Choroid plexus epithelial cell (primary cell): ENCODE results near the gene C5orf52.
"Not testable (repeated sequence)": the region's sequence is repeated elsewhere in the genome, so short reads cannot be mapped to it uniquely, and the experiment has no call there.

ENCODE experiments used
- DNase-seq: peaks from one replicate; pipeline ENCODE4 v3.0.0-alpha.2; 2010; ENCODE audit warnings: low read depth
- H3K4me3 ChIP-seq: 2 replicates; pipeline ENCODE4 v1.5.1; 2011; ENCODE audit warnings: low read depth, mild to moderate bottlenecking, control low read depth, low read length, moderate library complexity
- TF ChIP-seq, protein P1 (sequence below): conservative IDR thresholded peaks from 2 replicates; pipeline ENCODE4 v1.5.1; 2011; ENCODE audit warnings: low read depth, mild to moderate bottlenecking, control low read depth, inconsistent platforms, low read length, moderate library complexity

C5orf52 gene

DNA sequence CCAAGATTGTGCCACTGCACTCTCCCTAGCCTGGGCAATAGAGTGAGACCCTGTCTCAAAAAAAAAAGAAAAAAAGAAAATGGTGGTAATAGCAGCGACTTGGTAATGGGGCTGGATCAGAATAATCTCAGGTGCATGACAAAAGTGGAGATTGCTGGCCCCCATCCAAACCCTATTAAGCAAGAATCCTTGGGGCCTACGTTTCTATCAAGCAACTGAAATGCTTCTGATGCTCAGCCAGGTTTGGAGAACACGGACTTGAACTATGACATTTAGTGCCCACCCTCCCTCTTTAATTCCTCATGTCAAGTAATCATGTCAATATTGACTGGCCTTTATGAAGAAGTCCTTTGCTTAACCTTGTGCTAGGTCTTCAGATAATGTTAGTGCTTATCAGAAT, 6.6 kb downstream of the C5orf52 start:
- no peak for DNase-seq
- TF ChIP-seq, protein P1, sequence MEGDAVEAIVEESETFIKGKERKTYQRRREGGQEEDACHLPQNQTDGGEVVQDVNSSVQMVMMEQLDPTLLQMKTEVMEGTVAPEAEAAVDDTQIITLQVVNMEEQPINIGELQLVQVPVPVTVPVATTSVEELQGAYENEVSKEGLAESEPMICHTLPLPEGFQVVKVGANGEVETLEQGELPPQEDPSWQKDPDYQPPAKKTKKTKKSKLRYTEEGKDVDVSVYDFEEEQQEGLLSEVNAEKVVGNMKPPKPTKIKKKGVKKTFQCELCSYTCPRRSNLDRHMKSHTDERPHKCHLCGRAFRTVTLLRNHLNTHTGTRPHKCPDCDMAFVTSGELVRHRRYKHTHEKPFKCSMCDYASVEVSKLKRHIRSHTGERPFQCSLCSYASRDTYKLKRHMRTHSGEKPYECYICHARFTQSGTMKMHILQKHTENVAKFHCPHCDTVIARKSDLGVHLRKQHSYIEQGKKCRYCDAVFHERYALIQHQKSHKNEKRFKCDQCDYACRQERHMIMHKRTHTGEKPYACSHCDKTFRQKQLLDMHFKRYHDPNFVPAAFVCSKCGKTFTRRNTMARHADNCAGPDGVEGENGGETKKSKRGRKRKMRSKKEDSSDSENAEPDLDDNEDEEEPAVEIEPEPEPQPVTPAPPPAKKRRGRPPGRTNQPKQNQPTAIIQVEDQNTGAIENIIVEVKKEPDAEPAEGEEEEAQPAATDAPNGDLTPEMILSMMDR, result no peak
- H3K4me3 ChIP-seq, result no peak overlapping the region

DNA sequence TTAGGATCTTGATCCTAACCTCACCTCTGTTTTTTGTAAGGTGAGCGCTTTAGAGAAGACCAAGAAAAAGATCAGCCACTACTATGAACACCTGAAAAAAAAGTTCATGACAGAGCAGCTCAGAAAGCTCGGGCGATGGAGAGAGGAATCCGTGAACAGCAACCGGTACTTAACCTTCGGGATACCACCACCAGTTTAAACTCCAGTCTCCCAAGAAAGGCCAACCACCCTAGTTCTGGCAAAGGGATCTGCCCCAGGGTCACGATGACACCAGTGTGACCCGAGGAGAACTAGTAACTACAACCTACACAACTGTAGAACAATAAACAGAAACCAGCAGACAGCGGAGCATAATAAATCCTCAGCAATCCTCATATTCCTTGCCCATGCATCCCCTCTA, 8.5 kb downstream of the C5orf52 start:
- TF ChIP-seq, protein P1, result no peak
- DNase-seq, result no peak
- H3K4me3 ChIP-seq, result no peak overlapping the region

DNA sequence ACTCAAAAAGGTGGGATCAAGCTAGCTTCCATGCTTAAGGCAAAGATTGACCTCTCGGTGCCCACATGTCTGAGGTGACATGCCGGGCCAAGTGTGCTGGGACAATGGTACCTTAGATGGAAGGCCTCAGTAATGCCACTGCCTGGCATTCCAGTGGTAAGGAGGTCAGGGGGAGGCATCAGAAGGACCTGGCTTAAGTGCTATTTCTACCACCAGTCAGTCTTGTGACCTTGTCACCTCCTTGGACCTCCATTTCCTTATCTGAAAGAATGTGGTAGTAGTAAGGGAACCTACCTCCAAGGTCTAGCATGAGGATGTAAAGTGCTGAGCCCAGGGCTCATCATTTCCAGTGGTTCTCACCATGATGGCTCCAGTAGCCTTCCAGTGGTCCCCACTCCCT, 8.9 kb downstream of the C5orf52 start:
- TF ChIP-seq, protein P1, result no peak
- no peak overlapping the region for H3K4me3 ChIP-seq
- DNase-seq, result no peak

DNA sequence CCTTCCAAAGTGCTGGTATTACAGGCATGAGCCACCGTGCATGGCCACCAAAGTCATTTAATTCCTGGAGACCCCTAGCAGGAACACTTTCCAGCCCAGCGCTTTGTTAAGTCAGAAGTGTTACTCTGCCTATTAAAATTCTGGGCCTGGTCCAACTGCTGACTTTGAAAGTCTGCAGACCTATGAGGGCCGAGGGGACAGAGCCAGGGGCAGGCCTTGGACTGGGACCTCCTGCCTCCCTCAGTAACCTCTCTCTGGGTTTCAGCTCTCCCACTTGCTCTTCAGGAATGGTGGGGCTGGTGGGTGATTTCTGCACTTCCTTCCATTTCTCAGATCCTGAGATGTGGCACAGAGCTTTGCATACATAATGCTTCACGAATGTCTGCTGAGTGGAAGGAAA, 9.7 kb downstream of the C5orf52 start:
- no peak overlapping the region for H3K4me3 ChIP-seq
- DNase-seq, result no peak
- TF ChIP-seq, protein P1, result no peak

DNA sequence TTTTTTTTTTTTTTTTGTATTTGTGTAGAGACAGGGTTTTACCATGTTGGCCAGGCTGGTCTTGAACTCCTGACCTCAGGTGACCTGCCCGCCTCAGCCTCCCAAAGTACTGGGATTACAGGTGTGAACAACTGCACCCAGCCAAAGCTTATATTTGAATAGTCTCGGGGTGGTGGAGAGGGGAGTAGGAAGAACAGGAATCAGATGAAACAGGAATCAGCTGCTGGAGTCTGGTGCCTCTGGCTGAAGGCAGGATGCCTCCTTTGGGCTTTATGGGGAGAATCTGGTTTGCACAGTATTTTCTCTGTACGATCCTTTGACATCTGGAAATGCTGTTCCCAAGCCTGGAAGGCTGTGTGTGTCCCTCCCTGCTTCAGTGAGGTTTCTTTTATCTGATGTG, 10.9 kb downstream of the C5orf52 start:
- no peak for DNase-seq
- TF ChIP-seq, protein P1, result no peak
- H3K4me3 ChIP-seq, result no peak overlapping the region

DNA sequence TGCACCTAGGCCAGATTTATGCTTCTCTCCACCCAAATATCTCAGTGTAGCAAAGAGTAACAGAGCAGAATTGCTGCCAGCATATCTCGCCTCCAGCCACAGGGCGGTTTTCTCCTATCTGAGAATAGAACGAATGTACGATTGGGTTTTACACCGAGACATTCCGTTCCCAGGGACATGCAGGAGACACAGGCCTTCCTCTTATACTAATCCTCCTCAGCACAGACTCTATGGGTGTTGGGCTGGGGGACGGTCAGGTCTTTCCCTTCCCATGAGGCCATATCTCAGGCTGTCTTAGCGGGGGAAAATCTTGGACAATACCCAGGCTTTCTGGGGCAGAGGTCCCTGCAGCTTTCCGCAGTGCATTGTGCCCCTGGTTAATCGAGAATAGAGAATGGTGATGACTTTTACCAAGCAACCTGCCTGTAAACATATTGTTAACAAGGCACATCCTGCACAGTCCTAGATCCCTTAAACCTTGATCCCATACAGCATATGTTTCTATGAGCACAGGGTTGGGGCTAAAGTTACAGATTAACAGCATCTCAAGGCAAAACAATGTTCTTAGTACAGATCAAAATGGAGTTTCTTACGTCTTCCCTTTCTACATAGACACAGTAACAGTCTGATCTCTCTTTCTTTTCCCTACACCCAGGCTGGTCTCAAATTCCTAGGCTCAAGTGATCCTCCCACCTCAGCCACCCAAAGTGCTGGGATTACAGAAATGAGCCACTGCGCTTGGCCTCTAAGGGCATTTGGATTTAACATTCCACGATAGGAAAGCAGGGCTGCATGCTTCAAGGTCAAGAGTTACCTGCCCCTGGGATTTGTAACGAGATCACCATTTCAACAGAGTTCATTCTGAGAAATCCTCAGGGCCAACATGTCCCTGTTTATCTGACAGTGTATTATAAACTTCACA, 15.2 kb downstream of the C5orf52 start:
- H3K4me3 ChIP-seq, DNase-seq: not testable (repeated sequence)

DNA sequence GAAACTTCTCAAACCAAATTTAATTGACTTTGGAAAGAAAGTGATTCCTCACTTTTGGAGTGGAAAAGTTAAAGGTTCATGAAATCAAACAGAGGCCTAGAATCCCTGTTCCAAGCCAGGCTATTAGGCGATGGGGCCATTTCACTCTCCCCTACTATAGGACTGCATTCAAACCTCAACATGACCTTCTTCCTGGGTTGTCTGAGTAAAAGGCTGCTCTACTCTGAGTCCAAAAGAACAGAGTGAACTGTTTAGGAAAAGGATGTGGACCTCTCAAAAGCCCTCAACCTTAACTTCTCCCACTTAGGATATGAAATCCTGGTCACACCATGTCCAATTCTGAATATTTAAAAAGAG, 15.8 kb downstream of the C5orf52 start:
- TF ChIP-seq, protein P1, result no peak
- H3K4me3 ChIP-seq, result no peak overlapping the region
- DNase-seq, result no peak
